ENCODE results near the gene CAMTA1.

CAMTA1 gene

DNA sequence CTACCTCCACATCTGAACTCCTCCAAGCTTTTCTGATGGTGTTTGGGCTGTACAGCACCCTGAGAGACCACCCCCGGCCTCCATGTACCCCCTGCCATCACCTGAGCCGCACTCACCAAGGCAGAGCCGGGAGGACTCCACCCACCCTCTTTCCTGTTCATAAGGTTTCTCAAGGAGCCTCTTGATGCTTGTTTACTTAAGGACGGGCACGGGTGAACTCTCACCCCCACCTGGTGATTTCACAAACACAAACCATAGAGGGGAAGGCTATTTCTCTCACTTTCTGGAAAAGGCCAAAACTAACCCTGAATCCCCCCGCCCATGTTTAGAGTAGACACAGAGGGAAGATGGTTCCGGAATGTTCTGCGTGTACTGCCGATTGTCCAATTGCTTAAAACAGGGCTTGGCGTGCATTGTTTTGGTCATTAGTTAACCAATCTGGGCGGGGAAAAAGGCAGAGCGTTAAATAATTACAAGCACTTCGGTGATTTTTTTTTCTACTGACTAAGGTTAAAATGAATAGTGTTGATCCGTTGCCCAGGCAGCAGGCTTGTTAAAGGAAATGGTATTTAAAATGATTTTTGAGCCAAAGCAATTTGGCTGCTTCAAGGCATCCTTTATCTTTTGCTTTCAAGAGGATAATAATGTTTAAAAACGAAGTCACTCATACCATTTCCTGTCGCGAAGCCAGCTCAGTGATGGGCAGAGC lies 706.0 kb downstream of the CAMTA1 start:
- DNase-seq = no peak

DNA sequence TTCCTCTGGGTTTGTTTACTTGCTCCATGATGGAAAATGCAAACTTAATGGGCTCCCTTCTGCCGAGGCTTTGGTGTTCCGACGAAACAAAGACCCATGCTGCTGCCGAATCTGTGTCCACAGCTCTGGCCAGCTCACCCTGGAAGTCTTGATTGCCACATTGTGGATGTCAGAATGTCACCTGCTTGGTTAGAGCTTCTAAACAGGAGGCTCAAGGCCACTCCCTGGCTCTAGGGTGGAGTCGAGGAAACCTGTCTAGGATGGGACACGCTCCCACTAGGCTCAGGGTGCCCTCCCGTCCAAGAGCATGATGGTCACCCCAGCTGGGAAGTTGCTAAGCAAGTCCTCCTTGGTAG lies 706.5 kb downstream of the CAMTA1 start:
- DNase-seq = no peak

DNA sequence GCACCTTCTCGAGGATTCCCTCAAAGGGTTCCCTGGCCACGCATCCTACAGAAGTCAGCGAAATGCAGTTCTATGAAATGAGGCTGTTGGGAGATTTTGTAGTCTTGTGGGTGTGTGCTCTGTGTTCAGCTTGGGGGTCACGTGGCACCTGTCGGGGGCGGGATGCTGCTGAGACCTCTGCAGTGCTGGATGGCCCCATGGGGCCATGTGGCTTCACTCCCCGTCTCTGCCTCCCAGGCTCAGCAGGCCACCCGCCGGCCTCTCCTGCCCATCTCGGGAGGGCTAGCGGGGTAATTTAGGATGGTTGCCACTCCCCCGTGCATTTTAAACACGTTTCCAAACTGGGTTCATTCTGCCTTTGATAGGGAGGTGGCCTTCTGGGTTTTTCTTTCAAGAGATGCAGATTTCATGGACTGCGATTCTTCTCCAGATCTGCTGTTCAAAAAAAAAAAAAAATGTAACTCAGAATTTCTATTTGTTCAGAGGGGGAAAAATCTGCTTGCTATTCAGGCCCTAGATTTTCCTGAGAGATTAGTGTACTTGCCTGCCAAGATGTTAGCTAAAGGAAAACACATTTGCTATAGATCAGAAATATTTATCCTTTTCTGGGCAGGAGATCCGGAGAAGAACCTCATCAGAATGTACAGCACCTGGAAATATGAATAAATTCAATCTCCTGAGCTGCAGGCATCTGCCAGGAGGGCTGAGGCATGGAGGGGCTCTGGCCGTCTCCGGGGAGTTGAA lies 708.6 kb downstream of the CAMTA1 start:
- DNase-seq = no peak

DNA sequence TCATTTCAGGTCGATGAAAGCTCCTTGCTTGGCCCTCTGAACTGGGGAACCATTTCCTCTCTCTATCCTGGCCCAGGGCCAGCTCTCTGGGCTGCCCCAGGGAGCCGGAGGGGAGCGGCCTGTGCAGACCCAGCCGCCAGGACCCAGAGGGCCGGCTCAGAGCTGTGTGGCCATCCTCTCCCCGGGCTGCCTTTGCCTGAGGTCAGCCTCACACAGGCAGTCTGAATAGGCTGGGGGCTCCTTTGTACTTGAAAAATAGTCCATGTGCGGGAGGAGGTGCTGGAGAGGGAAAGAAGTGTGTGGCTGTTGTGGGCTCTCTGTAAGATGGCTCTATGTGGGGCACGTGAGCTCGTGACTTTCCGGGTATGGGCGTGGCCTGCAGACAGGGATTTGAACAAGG lies 710.7 kb downstream of the CAMTA1 start:
- DNase-seq = no peak

DNA sequence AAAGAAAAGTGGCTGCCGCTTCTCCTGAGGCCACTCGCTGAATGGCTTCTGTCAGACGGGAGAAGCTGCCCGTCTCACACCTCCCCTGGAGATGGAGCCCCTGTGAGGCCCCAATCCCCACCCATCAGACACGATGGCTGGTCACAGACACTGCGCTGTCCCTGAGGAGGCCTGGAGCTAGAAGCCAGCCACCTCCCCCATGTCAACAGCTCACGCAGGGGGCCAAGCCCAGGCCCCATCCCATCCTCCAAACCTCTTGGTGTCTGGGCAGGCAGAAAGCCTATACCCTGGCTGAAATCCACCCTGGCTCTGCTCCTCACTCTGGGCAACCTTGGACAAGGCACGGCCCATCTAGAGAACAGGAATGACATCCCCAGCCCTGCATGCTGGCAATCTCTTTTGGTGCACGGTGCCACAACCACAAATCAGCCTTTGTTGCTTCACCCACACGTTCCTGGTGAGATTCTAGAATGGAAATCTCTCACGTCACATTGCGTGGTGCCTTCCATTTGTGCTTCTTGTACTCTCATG lies 711.9 kb downstream of the CAMTA1 start:
- no peak for DNase-seq

DNA sequence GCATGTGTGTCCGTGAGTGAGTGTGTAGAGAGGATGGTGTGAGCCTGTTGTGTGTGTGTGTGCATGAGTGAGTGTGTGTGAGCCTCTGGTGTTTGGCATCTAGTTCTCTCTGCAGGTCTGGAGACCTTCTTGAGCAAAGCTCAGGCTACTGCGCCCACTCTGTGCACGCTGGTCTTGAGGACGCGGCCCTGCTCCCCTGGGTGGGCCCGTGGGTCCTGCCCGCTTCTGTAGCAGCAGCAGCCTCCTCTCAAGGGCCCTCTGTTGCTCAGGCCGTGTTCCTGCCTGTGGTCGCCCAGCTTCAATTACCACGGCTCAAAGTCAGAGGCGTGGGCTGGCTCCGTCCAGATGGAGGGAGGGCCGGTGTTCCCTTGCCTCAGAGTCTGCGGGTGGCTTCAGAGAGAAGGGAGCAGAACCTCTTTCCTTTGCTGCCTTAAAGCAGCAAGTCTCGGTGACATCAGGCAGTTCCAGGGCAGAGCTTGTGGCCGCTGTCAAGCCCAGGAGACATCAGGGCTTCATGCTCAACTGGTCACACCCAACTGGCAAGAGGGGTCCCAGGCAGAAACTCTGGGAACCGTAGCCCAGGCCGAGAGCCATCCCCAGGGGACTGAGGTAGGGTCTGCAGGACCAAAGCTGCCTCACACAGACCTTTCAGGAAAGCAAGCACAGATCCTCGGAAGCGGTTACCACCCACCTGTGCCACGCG lies 715.3 kb downstream of the CAMTA1 start:
- DNase-seq = no peak

DNA sequence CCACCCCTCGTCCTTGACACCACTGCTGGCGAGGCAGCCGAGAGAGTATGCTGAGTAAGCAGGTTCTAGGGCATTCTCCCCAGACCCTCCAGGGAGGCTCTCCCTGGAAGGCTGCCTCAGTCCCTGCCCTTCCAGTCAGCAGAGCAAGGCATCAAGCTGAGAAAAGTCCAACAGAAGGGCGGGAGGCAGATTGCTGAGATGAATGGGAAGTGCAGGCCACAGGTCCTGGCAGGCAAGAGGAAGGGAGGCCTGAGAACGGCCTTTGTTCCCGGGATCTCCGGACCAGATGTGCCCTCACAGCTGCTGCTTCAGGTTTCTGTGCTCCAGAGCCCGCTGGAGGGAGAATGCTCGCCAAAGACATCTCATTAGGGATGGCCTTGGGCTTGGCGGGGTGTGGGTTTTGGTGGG lies 715.8 kb downstream of the CAMTA1 start:
- no peak for DNase-seq

DNA sequence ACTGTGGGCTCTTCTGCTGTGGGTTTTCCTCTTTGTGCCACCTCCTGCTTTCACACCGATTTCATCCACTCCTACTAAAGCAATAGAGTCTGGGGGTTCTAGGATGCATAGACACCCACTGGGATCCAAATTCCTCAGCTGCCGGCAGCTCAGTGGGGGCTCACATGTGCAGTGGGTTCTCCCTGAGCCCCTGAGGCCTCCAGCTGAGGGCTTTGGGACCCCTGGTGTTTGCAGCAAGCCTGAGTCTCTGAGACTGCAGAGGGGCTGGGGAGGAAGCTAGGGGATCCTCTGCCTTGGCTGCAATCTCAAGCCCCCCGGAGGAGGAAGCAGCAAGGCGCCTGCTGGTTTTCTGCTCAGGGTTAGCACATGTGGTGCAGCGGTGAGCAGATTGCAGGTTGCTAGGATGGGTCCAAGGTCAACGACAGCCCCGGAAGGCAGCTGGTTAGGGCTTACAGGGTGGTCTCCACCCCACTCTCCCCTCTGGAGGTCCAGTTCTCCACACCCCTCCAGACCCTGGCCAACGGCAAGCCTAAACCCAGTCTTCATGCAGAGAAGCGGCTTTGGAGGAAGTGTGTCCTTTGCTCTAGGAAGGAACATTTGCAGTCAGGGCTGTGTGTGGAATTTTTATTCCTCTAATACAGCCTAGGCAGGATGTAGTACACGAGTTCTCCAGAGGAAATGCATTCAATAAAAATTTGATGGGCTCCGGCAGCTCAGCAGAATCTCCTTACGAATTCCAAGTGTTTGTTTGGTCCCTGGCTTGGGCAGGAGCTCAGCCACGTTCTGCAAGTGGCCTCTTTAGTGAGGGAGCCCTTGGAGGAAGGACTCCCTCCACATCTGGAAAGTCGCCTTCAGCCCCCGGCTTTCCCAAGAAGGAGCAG lies 716.7 kb downstream of the CAMTA1 start:
- DNase-seq = no peak

DNA sequence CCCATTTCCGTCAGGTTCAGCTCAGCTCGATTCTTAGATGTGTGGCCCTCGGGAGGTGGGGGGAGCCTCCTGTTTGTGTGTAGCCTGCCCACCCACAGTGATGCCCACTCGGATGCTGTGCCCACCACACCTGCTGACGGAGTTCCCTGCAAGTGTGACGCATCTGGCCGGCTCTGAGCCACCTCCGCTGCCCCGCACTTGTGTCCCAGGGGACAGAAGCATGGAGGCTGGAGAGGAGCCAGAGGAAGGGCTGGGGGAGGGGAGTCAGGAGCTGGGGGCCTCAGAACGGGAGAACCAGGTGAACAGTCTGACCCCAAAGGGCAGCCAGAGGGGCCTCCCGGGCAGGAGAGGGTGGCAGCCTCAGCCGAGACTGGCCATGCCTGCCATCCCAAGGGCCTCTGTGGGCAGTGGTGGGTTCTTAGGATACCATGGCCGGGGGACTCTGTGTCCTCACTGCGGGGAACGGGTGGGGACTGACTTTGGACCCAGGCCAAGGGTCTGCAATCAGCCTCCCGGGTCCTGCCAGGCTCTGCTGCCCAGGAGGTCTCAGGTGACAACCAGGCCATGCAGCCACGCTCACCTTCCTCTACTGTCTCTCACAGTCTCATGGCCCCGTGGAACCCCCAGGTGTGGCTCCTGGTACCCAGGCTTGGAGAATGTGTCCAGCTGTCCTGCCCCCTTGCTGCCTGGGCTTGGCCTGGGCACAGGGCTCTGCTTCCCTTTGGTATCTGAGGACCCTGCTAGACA lies 718.6 kb downstream of the CAMTA1 start:
- DNase-seq = no peak

DNA sequence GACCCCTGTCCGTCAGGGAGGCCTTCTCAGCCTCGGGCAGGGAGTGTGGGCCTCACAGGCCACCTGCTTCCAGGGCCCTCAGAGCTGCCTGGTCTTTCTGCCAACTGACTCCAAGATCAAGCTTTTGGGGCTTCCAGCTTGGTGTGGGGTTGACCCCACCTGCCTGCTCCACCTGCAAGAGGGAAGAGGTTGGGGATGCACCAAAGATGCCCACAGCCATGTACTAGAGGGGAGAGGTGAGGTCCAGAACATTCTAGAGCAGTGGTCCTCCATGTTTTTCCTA lies 719.1 kb downstream of the CAMTA1 start:
- DNase-seq = no peak

DNA sequence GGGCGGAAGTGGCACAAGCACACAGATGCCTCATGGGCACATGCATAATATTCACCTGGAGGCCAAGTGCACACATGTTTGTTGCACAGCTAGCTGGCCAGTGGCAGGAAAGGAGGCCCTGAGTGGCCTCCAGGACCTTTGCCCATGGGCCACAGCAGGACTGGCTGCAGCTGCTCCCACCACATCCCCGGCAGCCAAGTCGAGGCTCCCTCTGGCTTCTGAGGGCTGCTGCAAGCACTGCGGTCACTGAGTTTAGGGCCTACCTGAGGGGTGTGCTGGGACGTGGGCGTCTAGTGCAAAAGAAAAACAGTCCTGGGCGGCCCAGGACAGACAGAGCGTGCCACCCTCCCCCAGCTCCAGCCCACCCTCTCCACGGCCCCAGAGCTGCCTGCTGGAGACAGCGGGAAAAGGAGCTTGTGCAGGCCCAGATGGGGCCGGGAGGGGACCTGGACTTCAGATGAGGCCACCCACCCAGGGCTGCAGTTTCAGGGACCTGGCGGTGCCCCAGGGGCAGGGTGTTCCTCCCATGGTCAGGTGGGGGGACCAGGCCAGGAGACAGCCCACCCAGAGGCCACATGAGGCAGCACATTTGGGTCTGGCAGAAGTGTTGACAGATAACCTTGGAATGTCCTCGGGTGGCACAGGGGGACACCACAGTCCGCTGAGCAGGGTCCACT lies 720.0 kb downstream of the CAMTA1 start:
- DNase-seq = no peak

DNA sequence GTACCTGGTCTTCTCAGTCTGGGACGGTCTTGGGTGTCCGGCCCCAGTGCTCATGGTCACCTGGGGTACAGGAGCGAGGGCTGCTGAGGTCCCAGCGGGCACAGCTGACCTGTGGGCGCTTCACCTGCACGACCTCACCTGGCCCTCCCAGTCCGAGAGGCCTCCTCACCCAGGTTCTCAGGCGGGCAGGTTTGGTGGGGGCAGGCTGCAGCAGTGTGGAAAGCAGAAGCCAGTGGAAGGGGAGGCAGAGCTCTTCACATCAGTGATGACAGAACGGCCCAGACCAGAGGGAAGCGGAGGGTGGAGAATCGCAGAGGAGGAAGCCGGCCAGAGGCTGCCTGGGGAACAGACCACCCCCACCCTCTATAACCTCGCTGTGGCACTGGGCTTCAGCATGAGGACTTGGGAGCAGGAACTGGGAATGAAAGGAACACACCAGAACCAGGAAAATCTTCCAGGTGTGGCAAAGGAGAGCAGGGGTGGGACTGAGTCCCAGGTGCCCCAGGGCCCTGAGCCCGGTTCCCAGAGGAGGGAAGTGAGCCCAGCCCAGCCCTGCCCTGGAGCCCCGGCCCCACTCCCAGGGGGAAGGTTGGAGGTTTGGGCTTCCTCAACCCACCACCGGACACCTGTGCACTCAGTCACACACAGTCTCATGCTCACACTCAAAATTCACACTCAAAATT lies 720.7 kb downstream of the CAMTA1 start:
- DNase-seq = no peak

DNA sequence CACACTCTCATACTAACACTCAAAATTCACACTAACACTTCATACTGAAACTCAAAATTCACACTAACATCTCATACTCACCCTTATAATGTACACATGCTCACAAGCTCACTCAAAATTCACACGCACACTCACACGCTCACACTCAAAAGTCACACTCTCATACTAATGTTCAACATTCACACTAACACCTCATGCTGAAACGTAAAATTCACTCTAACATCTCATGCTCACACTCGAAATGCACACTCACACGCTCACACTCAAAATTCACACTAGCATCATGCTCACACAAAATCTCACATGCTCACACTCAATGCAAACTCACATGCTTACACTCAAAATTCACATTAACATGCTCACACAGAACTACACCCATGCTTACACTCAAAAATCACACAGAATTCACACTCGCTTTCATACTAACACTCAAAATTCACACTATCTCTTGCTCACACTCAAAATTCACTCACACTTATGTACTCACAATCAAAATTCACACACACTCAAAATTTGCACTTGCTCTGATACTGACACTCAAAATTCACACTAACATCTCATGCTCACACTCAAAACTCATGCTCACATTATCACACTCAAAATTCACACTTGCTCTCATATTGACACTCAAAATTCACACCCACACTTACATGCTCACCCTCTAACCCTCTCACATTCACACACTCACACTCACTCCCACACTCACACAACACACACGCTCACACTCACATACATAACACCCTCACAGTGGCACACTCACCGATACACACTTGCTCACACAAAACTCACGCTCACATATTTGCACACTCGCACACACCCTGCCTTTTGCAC lies 721.4 kb downstream of the CAMTA1 start:
- DNase-seq = no peak

DNA sequence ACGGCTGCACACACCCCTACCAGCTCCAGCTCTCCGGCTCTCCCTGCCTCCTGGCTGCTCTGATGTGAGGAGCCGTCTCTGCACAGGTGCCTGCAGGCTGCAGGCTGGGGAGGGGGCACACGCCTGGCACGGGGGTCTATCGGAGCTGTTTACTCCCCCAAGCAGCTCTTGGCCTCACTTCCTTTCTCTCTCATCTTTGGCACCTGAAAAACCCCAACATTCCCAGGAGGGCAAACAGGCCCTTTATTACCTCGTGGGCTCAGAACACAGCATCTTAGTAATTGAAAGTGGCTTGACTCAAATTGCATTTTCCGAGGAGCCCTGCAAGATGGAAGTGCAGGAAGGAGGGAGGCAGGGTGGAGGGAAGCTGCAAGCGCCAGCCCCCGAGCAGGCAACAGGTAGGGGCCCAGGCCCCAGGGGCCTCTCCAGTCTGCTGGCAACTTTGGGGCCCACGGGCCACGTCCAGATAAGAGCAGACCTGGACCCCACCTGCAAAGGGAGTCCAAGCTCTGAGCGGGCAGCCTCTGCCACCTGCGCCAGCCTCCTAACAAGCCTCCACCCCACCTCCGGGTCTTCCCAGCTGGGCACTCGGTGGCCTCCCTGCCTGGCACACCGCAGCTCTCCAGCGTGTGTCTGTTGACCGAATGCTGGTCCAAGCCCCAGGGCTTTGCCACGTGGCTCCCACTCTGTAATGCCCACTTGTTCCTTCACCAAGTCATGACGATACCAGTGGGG lies 722.2 kb downstream of the CAMTA1 start:
- DNase-seq = no peak

DNA sequence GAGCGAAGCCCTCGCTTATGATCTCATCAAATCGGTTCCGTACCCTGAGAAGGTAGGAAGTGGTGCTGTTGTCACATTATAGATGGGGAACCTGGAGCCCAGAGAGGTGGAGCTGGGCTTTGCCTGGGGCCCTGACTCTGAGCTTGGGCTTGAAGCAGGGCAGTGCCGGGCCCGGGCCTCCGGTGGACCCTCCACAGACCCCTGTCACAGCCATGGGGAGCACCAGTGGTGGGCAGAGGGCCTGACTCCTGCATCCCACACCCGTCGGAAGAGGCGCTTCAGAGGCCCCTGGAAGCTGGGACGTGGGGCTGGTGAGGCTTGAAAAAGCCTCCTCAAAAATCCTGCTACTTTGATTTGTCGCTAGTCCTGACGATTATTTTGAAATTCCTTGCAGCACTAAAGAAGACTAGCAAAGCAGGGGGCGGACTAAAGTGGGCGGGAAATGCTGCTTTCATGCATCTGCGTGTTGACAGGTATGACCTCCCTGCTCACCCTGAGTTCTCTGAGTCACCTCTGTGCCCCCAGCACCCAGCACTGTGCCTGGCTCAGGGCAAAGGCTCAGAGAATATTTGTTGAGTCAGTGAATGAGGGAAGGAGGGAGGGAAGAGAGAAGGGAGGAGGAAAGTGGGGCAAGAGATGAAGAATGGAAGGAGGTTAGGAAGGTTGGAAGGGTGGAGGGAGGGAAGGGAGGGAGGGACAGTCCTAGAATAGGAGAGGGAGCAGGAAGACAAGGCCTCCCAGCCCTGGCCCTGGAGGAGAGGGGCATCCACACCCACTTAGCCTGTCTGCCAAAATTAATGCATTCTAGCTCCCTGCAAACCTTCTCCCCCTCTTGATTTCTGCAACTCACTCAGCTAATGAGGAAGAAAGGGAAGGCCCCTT lies 723.0 kb downstream of the CAMTA1 start:
- DNase-seq = no peak

DNA sequence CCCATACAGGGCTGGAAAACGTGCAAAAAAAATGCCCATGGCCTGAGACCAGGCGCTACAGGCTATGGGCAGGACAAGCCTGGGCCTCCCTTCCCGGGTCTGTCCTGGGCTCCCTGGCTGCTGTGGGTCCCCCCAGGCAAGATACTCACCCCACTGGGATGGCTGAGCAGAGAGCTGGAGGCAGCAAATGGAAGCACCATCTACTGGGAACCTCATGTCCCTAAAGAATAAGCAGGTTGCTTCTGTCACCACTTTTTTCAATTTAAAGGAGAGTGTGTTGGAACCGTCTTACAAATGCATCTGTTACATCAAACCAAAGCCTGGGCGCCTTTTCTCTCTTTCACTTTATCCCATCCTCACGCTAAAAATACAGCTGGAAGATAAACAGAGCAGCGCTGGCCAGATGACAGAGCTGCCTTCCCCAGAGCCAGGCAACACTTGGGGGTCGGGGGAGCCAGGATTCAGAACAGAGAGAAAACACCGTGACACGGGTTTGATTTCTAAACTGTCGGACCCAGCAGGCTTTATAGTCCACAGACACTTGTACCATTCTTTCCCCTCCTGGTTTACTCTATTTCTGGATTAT lies 723.8 kb downstream of the CAMTA1 start:
- no peak for DNase-seq

DNA sequence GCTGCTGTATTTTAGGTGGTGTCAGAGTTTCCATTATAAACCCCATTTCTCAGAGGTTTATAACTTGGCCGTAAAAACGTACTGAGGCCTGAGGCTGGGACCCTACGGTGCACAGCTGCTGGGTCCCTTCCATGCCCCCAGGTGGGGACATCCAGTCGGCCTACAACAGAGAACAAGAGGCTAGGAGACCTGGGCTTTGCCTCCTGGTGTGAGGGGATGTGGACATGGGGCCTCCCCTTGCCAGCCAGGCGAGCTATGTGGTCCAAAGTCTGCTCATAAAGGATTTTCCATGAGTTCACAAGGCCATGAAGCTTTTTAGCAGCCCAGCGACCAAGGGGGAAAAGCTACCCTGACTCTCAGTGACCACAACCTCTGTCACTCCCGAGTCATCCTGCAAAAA lies 724.3 kb downstream of the CAMTA1 start:
- no peak for DNase-seq

DNA sequence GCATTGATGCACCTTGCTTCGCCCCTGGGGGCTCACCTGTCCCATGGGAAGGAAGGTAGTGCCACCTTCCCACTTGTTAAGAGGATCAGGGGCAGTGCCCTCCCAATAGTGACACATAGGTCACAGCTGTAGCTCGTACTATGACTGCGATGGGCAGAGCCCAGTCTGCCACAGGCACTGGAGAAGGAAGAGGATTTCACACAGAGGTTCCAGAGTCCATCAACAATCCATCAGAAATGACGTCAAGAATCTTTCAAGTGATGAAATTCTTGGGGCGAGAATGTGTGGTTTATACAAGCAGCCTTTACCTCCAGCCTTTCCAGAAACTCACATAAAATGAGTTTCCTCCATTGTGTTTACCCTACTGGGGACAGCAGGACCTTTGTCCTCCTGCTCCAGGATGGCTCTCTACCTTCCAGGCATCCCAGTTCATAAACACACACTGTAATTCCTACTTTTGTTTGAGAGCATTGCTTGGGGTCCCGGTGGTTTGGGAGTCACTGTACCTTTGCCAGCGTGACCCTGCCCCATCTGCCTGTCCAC lies 725.2 kb downstream of the CAMTA1 start:
- DNase-seq = no peak

All from EL (cell line).